GM03348 (cell line): ENCODE measurements around the gene GATA3.

Experiments
- DNase-seq: peaks from one replicate; pipeline ENCODE4 v3.0.0; 2012; ENCODE audit warnings: low spot score

The GATA3 gene

GRCh38 chr10:8102708-8103401 lies 48.4 kb downstream of the GATA3 start:
- DNase-seq, result no peak

- DNase-seq, result no peak
Observed at GRCh38 chr10:8103543-8103942, 49.1 kb downstream of the GATA3 start.

- no peak for DNase-seq
Observed at GRCh38 chr10:8104005-8104404, 49.5 kb downstream of the GATA3 start.

DNA sequence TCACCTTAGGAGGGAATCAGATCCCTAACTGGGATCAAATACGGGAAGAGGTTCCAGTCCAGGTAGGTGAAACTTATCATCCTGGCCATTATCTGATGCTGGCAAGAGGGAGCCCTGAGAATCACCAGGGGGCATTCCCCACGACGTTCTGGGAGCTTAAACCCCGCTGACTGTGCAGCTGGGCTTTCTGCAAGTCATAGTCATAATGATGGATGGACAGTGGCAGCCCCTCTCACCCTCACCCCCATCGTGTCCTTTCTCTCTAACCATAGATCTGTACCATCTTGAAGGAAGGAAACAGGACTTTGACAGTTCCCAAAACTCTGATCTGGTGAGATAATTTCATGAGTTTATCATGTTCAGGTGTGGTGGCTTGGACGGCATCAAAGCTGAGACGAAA lies 50.2 kb downstream of the GATA3 start:
- DNase-seq, result no peak

- no peak for DNase-seq
Observed at GRCh38 chr10:8105932-8106331, 51.4 kb downstream of the GATA3 start.

DNA sequence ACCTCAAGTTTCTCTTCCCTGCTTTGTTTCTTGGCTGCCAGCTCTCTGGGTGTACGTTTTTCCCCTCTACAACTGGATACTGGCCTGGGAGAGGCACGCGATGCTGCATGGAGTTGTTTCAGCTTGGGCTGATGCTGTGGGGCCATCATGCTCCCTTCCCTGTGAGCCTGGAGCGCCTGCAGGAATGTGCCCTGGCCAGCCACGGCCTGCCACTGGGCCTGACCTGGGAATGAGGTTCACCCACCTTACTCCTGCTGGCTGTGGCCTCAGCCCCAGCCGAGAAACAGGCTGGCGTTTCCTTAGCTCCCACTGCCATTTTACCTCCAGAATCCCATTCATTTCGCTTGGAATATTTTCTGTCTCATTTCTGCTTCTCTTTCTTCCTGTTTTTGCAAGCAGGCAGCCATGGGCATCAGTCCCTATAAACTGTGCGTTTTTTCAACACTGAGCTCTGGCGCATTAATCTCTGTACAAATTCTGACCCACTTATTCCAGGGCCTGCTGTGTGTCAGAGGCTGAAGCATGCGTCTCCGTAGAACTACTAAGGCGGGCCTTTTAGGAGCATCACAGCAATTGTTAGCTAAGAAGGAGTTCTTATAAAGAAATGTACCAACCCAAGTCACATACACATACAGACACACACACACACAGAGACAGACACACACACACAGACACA lies 57.9 kb downstream of the GATA3 start:
- no peak for DNase-seq

DNA sequence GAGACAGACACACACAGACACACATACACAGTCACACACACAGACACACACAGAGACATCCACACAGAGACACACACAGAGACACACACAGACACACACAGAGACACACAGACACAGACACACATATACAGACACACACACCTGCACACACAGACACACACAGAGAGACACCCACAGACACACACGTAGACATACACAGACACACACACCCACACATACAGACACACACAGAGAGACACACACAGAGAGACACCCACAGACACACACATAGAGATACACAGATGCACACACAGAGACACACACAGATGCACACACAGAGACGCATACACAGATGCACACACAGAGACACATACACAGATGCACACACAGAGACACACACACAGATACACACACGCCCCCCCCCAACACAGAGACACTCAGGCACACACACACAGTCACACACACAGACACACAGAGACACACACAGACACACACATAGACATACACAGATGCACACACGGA lies 58.5 kb downstream of the GATA3 start:
- no peak for DNase-seq

DNA sequence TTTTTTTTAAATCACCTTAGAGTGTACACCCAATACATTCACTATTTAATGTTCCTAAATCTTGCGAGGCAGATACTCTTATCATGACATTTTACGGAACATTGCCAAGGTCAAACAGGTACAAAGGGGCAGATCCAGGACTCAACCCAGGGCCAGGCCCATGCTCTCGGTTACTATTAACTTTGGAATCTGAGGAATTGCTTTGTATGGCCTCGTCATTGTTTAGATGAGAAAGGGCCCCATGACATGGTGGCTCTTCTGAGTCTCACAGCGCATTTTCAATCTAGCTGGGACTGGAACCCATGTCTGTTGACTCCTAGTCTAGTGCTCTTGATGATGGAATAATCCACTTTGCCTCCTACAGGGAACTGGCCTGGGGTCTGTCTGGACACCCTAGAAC lies 59.1 kb downstream of the GATA3 start:
- DNase-seq, result no peak

GRCh38 chr10:8114741-8115617 lies 60.5 kb downstream of the GATA3 start:
- no peak for DNase-seq

DNA sequence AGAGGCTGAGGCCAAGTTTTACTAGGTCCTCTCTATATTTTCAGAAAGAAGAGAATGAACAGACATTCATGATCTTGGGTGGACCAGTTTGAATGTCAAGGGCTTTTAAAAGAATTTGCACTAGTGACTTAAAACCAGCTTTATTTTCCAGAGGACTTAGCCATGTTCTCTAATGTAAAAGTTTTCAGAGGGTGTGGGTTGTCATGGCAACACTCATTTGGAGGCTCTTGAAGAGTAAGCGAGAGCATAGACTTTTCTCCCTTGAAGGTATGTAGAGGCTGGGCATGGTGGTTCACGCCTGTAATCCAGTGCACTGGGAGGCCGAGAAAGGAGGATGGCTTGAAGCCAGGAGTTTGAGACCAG lies 61.1 kb downstream of the GATA3 start:
- no peak for DNase-seq

GRCh38 chr10:8116474-8116873 lies 62.0 kb downstream of the GATA3 start:
- no peak for DNase-seq

DNA sequence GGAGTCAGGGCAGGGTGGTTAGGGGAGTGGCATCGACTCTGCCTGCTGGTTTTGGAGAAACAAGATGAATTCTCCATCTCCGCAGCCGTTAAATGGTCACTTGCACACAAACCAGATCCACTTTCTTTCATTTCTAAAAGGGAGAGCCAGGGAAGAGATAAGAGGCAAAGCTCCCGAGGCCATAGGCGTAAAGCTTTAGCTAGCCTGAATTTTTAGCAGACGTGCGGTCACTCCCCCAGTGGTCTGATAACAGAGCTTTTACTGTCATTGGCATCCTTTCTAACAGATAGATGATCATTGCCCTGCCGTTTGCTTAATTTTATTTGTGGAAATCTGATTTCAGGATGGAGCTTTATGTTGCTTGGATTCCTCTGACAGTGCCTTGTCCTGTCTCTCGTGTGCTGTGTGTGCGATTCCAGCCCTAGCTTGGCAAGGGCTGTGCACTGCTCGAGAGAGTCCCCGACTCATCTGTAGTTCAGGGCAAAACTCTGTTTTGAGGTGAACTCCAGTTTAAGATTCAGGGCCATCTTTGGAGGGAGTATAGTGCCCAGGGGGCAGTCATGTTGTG lies 62.5 kb downstream of the GATA3 start:
- no peak for DNase-seq

DNA sequence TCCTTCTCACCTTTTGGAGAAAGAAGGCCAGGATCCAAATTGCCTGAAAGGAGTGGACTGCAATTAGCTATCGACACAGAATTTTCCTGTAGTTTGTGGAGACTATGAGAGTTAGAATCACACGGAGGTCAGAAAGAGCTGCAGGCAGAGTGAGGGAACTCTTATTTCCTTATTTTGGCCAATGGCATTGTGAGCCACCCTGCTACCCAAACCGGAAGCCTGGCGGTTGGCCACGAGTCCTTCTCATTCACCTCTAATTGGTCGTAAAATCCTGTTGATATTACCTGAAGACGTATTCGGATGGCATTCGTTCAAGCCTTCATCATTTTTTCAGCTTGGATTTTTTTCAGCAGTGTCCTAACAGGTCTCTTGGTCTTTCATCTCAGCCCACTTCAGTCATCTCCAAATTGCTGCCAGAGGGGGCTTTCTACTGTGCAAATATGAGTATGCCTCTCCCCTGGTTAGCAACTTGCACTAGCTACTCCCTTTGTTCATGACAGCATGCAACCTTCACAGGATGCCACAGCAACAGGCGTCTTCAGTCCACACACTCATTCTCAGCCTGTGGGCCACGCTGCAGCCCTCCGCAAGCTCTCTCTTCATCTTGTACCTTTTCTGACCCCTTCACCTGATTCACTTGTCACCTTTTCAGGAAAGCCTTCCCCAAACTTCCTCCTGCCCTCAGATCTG lies 66.9 kb downstream of the GATA3 start:
- no peak for DNase-seq

DNA sequence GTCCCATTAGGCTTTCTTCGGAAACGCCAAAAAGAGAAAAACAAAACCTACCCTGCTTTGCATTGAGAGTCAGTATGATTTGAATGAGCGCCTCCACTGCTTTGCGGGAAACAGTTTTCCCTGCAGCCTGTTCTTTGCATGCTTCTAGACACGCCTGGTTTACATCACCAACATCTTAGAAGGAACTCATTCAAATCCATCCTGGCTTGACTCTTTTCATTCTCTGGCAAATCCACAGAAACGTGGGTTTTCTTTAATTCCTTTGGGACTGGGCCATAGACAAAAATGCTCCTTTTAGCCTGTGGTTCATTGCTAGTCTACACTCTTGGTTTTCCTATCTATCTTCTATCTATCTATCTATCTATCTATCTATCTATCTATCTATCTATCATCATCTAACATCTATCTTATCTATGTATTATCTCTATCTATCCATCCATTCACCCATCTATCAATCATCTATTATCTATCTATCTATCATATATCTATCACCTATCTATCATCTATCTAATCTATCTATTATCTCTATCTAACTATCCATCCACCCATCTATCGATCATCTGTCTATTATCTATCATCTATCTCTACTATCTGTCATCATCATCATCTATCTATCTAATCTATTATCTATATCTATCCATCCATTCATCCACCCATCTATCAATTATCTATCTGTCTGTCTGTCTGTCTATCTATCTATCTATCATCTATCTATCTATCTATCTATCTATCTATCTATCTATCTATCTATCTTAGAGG lies 68.3 kb downstream of the GATA3 start:
- no peak for DNase-seq

- no peak for DNase-seq
Observed at GRCh38 chr10:8124436-8124835, 69.9 kb downstream of the GATA3 start.
